ENCODE data around the gene GIPC2. TPM values are rescaled to one million over a fixed set of nuclear protein-coding genes. Genes with fewer than 3 reads are reported as not detected.
"Not testable (repeated sequence)": the region's sequence is repeated elsewhere in the genome, so short reads cannot be mapped to it uniquely, and the experiment has no call there.

The GIPC2 gene
- 1.4 and 1.5 TPM in 2 replicates for total RNA-seq

DNA sequence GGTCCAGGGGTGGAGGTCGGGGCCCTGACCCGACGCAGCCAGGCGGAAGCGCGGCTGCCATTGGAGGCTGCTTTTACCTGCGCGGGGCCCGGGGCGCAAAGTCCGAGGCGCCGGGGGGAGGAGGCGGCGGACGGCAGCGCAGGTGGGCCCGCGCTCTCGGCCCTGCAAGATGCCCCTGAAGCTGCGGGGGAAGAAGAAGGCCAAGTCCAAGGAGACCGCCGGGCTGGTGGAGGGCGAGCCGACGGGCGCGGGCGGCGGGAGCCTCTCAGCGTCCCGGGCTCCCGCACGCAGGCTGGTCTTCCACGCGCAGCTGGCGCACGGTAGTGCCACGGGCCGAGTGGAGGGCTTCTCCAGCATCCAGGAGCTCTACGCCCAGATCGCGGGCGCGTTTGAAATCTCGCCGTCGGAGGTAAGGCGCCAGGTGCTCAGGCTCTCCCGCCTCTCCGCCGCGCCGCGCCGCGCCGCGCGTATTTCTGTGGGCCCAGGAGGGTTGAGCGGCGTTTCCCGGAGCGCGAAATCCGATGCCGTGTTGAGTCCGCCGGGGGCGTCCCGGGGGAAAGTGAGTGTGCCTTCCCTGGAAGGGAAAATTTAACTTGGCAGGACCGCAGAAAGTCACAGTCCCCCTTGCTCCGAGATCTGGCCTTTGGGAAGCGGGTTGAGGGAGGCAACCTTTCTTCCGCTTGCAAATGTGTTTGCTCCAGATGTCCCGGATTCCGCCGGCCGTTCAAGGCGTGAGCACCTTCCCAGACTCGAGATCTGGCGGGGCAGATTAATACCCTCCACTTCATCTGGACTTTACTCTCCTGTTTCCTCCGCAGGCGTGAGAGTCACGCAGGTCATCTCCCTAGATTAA lies at the start of gene GIPC2:
TSS of gene GIPC2 (plus strand) at position 41 of the 853 bp plus-strand sequence. CDS start at position 170, 129 bp downstream.
- no peak for DNase-seq (ENCODE audit: low read depth)
- peak within 1 kb of the TSS; percentile 63 for H3K4me3 ChIP-seq (ENCODE audit: low read depth, low read length)
- TF ChIP-seq CTCF (conservative IDR thresholded peaks at IDR 0.05; ENCODE audit: low read depth, low read length) = no peak

- H3K4me3 ChIP-seq (ENCODE audit: low read depth, low read length) = no peak overlapping the region
- DNase-seq (ENCODE audit: low read depth) = no peak
- no peak for TF ChIP-seq CTCF (conservative IDR thresholded peaks at IDR 0.05; ENCODE audit: low read depth, low read length)
Observed at GRCh38 chr1:77996734-77997133, 49.0 kb upstream of the GIPC2 start.

- DNase-seq (ENCODE audit: low read depth); H3K4me3 ChIP-seq (ENCODE audit: low read depth, low read length): not testable (repeated sequence)
Observed at GRCh38 chr1:78000536-78000935, 45.2 kb upstream of the GIPC2 start.

GRCh38 chr1:78003070-78003746 lies 42.6 kb upstream of the GIPC2 start:
- no peak for DNase-seq (ENCODE audit: low read depth)
- no peak overlapping the region for H3K4me3 ChIP-seq (ENCODE audit: low read depth, low read length)
- no peak for TF ChIP-seq CTCF (conservative IDR thresholded peaks at IDR 0.05; ENCODE audit: low read depth, low read length)

GRCh38 chr1:78003882-78004718 lies 41.7 kb upstream of the GIPC2 start:
- peak overlapping the region; percentile 70 for H3K4me3 ChIP-seq (ENCODE audit: low read depth, low read length)
- no peak for TF ChIP-seq CTCF (conservative IDR thresholded peaks at IDR 0.05; ENCODE audit: low read depth, low read length)
- DNase-seq (ENCODE audit: low read depth) = peak; percentile 89

DNA sequence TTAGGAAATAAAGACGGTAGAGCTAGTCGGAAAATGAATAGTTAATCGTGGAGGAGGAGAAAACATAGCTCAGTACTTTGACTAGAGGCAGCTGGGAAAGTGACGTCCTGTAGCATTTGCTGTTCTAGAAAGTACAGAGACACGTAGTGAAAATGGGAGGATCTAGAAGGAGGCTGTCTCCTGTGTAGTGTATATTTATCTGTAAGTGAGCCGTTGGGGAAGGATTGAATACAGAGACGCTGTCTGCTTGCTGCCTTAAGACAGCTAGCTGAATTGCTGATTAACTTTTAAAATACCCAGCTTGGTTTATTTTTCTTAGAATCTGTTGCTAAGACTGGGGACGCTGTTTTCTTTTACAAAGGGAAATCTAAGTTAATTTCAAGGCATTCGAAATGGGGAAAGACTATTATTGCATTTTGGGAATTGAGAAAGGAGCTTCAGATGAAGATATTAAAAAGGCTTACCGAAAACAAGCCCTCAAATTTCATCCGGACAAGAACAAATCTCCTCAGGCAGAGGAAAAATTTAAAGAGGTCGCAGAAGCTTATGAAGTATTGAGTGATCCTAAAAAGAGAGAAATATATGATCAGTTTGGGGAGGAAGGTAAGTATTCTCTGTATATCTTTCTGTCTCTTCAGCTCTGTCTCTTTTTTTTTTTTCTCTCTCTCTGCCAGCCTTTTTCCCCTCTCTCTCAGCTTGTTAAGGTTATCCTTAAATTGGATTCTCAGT lies 40.9 kb upstream of the GIPC2 start, which contains the start of gene DNAJB4:
TSS of gene DNAJB4 (plus strand) at position 221 of the 729 bp plus-strand sequence. CDS start at position 393, 172 bp downstream.
- TF ChIP-seq CTCF (conservative IDR thresholded peaks at IDR 0.05; ENCODE audit: low read depth, low read length) = no peak
- DNase-seq (ENCODE audit: low read depth) = peak; percentile 96
- peak within 1 kb of the TSS; percentile 70 for H3K4me3 ChIP-seq (ENCODE audit: low read depth, low read length)

Measured in epithelial cell of proximal tubule (primary cell).